HG02852 (cell line): ENCODE results near the gene KIF3B.
"Not testable (repeated sequence)": the region's sequence is repeated elsewhere in the genome, so short reads cannot be mapped to it uniquely, and the experiment has no call there.

ENCODE experiments used
- ATAC-seq: cut with Tn5 transposase; IDR thresholded peaks from one replicate; pipeline ENCODE4 v1.9.1; 2021; ENCODE audit warnings: mild to moderate bottlenecking, moderate library complexity; ENCODE audit not compliant: unreplicated experiment

Gene KIF3B

DNA sequence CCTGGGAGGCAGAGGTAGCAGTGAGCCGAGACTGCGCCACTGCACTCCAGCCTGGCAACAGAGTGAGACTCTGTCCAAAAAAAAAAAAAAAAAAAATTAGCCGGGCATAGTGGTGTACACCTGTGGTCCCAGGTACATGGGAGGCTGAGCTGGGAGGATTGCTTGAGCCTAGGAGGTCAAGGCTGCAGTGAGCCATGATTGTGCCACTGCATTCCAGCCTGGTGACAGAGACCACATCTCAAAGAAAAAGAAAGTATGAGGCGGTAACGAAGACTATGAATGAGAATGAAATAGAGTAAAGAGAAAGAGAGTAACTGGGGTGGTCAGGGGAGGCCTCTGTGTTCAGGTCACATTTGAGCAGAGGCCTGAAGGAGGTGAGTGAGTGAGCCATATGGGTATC lies 31.2 kb upstream of the KIF3B start:
- ATAC-seq = not testable (repeated sequence)

DNA sequence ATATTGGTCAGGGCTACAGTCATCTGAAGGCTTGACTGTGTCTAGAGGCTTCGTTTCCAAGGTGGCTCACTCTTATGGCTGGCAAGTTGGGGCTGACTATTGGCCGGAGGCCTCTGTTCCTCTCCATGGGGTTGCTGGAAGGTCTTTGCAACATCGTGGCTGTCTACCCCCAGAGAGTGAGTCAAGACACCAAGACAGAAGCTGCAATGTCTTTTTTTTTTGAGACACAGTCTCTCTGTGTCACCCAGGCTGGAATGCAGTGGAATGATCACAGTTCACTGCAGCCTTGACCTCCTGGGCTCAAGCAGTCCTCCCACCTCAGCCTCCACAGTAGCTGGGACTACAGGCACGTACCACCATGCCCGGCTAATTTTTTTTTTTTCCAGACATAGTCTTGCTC lies 29.4 kb upstream of the KIF3B start:
- ATAC-seq = no peak

DNA sequence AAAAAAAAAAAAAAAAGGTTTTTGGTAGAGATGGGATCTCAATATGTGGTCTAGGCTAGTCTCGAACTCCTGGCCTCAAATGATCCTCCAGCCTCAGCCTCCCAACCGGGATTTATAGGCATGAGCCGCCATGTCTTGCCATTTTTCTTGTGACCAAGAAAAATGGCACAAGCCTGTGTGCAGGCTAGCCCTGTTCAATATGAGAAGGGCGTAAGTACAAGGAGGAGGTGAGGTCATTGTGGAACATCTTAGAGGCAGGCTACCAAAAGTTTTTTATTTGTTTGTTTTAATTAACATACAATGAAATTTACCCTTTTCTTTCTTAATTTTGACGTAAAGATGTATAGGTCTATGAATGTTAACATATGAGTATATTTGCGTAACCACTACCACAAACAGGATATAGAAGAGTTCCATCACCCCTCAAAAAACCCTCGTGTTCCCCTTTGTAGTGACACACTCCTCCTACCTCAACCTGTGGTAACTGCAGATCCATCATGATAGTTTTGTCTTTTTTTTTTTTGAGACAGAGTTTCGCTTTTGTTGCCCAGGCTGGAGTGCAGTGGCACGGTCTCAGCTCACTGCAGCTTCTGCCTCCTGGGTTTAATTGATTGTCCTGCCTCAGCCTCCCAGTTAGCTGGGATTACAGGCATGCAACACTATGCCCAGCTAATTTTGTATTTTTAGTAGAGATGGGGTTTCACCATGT lies 28.3 kb upstream of the KIF3B start:
- ATAC-seq = no peak

DNA sequence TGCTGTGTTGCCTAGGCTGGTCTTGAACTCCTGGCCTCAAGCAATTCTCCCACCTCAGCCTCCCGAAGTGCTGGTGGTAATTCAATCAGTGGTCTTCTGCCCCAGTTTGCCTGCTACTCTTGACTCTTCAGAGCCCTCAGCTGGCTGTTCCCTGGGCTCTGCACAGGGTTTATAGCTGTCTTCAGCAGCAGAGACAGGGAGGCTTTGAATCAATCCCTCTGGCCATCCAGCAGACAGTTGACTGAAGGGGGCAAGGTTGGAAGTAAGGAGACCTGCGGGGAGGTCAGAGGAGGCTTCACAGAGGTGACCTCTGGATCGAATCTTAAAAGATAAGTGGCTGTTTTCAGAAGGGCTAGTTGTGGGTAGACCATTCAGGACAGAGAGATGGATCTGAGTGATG lies 26.0 kb upstream of the KIF3B start:
- ATAC-seq = no peak

DNA sequence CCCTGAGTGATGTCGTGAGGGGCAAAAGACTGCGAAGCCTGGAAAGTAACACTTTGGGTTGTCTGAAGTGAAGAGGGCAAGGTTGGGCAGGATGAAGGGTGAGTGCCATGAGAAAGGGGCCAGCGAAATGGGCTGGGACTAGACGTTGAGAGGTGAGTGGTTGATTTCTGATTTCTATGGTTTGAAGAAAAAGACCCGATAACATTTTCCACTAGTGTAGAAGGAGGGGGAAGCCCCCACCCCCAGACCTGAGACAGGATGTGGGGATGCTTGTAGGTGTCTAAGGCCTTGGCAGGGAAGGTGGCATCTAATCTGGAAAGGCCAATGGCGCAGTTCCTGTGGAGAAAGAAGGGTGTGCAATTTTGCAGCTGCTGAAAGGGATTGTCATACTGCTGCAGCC lies 25.3 kb upstream of the KIF3B start:
- ATAC-seq = no peak

DNA sequence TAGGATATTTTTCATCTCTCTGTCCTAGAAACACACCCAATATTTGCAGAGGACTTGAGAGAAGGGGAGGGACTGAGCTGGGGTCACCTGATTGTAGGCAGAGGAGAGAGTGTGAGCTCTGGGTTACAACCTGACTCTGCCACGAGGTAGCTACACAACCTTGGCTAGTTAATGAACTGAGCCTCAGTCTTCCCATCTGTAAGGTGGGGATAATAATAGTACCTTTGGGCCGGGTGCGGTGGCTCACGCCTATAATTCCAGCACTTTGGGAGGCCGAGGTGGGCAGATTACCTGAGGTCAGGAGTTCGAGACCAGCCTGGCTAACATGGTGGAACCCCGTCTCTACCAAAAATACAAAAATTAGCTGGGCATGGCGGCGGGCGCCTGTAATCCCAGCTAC lies 16.5 kb upstream of the KIF3B start:
- ATAC-seq = not testable (repeated sequence)

DNA sequence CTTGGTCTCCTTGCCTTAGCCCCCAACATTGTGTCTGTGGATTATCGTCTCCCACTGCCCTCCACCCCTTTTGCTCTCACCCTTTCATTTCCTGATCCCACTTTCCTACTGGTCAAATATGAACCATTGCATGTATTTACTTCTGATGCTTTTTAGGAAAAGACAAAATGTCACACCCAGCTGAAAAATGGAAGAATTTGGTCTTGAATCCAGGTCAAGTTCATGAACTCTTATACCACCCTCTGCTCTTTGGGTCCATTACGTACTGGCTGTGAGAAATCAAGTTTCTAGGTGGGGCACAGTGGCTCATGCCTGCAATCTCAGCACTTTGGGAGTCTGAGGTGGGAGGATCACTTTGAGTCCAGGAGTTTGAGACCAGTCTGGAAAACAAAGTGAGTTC lies 15.8 kb upstream of the KIF3B start:
- ATAC-seq = no peak

DNA sequence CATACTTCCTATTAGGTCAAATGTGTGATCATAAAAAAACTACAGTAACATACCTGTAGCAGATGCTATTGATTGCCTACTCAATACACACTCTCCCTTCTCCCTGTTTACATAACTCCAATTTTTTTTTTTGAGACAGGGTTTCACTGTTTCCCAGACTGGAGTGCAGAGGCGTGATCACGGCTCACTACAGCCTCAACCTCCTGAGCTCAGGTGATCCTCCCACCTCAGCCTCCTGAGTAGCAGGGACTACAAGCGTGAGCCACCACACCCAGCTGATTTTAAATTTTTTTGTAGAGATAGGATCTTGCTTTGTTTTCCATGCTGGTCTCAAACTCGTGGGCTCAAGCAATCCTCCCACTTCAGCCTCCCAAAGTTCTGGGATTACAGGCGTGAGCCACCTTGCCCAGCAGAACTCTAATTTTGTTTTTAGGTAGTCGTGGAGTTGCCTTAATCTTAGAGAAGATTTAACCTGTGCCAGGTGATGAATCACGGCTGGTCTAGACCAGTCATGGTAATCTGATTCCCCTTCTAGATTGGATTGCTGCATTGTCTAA lies 14.0 kb upstream of the KIF3B start:
- no peak for ATAC-seq

DNA sequence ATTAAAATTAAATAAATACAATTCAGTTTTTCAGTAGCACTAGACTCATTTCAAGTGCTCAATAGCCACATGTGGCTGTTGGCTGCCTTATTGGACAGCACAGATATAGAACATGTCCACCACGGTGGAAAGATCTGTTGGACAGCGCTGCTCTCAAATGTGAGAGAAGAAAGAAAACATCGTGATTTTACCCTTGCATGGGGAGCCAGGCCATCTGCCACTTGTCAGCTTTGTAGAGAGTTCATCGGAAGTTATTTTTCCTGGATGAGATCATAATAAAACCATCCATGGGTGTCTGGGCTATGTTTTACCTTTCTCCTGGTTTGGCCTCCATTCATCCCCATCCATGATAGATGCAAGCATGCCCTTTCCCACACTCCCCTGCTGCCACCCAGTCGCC lies 5.8 kb upstream of the KIF3B start:
- no peak for ATAC-seq

DNA sequence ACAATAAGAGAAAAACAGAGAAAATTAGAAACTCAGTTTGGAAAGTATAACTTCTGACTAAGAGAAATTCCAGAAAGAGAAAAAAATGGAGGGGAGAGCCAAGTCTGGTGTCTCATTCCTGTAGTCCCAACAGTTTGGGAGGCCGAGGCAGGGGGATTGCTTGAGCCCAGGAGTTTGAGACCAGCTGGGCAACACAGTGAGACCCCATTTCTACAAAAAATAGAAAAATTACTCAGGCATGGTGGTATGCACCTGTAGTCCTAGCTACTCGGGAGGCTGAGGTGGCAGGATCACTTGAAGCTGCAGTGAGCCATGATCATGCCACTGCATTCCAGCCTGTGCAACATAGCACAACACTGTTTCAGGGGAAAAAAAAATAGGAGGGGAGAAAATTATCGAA lies 3.1 kb upstream of the KIF3B start:
- no peak for ATAC-seq

DNA sequence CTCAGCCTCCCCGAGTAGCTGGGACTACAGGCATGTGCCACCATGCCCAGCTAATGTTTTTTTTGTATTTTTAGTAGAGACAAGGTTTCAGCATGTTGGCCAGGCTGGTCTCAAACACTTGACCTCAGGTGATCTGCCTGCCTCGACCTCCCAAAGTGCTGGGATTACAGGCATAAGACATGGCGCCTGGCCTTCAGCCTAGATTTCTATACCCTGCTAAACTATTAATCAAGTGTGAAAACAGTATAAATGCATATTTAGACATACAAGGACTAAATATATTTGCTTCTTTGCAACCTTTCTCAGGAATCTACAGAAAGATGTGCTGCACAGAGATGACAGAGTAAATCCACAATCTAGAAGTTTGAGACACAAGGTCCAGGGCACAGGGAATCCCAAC lies 2.3 kb upstream of the KIF3B start:
- not testable (repeated sequence) for ATAC-seq

DNA sequence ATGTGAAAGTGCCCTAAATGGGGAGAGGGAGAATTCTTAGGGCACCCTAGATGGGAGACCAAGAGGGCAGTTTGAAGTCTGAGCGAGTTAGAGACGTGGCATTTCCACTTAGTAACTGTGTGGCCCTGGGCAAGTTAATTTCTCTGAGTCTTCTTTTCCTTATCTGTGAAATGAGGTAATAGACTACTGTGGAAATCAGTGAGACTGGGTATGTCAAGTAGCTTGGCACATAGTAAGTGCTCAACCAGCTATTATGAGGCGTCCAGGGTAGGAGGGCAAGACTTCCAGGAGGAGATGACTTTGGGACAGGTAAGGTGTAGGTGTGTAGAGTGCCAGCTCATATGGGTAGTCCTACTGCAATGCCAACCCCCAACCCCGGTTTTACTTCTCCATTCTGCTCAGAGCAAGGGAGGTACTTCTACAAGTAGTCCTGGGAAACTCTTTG lies 770 bp downstream of the KIF3B start:
- peak; percentile 60 for ATAC-seq

DNA sequence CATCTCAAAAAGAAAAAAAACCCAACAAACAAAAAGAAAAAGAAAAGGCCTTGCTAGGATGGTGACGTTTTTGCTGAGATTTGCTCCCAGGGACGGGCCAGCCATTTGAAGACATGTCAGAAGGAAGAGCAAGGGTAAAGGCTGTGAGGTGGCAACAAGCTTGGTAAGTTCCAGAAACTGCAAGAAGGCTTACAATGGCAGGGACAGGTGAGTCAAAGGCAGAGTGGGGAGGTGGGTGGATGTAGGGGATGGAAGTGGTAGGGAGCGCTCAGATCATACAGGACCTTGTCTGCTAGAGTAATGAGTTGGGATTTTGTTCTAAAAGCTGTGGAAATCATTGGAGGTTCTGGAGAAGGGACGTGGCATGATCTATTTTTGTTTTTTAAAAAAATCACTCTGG lies 4.3 kb downstream of the KIF3B start:
- ATAC-seq = no peak

DNA sequence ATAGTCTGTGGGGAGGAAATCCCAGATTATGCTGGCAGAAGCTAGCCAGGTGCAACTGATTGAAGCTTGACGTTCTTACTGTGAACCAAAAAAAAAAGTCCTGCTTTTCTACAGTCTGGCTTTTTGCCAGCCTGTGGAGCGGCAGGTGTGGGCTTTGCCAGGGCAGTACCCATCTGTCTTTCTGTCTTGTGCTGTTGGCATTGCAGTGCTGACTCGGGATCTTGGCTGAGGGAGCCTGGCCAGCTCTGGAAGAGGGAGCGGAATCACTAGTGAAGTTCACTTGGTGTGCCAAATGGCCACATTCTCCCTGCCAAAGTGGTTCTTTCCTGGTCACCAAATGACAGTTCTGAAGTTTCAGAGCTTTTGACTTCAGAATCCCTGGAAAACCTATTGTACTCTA lies 5.0 kb downstream of the KIF3B start:
- no peak for ATAC-seq

DNA sequence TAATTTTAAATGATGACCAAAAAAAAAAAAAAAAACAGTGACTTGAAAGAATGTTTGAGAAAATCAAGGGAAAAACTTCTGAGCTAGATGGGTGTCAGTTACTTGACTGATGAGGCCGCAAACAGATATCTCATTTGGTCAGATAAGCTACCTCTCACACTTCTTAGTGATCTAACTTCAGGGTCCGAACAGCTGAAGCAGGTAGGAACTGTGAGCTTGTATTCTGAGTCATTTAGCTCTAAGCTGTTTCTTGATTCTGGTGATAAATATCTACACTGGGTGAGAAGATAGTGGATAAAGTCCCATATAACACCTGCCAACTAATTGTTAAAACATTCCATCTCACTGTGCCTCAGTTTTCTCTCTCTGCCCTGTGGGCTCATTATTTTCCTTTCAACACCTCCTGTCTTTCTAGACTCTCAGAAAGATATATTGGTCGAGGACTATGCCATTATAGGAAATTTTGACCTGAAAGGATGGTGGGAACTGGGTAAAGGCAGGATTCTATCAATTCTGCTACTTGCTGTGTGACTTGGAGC lies 7.7 kb downstream of the KIF3B start:
- ATAC-seq = peak; percentile 40

DNA sequence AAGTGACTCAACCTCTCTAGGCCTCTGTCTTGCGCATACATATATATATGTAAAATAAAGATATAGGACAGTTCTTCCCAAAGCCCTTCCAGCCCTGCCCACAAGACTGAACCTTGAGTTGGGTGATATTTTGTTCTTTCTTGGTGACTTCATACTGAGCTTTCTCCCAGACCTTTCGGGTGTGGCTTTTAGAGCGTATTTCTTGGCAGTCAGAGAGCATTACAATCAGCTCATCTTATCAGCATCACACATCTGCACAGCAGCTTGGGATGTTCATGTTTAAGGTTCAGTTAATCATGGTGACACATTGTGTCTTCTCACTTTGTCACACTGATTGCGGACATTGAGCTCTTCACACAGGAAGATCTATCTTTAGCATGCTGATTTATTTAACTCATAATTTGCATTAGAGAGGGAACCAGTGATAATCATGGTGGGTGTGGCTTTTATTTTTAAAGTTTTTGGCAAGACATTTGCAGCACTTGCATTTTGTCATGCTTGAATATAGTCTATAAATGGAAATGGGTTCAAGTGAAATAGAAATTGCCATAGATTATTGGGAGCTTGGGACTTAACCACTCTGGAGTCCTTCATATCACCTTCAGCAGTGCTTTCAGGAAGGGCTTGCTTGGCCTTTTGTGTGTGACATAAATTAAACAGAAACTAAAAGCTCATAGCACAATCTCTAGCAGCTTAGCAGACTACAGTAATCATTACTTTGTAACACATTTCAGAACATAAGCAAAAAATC lies 8.3 kb downstream of the KIF3B start:
- peak; percentile 77 for ATAC-seq

DNA sequence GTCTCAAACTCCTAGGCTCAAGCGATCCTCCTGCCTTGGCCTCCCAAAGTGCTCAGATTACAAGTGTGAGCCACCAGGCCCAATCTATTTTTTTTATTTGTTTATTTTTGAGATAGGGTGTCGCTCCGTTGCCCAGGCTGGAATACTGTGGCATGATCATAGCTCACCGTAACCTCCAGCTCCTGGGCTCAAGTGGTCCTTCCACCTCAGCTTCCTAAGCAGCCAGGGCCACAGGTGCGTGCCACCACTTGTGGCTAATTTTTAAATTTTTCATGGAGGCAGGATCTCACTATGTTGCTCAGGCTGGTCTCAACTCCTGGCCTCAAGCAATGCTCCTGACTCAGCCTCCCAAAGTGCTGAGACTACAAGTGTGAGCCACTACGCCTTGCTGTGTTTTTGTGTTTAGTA lies 9.8 kb downstream of the KIF3B start:
- ATAC-seq = no peak

DNA sequence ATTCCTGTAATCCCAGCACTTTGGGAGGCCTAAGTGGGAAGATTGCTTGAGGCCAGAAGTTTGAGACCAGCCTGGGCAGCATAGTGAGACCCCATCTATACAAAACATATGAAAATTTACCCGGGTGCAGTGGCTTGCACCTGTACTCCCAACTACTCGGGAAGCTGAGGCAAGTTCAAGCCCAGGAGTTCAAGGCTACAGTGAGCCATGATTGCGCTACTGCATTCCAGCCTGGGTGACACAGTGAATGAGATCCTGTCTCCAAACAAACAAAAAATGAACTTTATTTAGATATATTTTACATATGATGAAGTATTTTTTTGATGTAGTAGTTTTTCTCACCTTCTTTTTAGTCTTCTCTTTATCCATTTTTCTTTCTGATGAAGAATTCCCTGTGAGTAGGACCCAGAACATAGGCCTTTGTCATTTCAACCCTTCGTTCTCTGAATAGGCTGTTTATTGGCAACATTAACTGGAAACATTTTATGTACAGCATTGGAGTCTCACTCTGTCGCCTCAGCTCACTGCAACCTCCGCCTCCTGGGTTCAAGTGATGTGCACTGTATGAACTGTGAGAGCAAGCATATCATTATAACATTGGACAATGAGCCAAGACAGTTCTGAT lies 10.9 kb downstream of the KIF3B start:
- ATAC-seq = no peak

DNA sequence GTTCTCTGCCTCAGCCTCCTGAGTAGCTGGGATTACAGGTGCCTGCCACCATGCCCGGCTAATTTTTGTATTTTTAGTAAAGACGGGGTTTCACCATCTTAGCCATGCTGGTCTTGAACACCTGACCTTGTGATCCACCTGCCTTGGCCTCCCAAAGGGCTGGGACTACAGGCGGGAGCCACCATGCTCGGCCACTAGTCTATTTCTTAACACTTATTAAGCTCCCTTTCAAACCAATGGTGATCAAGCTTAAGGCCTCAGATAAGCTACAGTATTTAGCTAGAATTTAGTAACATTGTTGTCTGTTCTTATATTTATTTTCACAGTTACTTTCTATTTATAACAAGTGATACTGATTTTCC lies 11.8 kb downstream of the KIF3B start:
- not testable (repeated sequence) for ATAC-seq

DNA sequence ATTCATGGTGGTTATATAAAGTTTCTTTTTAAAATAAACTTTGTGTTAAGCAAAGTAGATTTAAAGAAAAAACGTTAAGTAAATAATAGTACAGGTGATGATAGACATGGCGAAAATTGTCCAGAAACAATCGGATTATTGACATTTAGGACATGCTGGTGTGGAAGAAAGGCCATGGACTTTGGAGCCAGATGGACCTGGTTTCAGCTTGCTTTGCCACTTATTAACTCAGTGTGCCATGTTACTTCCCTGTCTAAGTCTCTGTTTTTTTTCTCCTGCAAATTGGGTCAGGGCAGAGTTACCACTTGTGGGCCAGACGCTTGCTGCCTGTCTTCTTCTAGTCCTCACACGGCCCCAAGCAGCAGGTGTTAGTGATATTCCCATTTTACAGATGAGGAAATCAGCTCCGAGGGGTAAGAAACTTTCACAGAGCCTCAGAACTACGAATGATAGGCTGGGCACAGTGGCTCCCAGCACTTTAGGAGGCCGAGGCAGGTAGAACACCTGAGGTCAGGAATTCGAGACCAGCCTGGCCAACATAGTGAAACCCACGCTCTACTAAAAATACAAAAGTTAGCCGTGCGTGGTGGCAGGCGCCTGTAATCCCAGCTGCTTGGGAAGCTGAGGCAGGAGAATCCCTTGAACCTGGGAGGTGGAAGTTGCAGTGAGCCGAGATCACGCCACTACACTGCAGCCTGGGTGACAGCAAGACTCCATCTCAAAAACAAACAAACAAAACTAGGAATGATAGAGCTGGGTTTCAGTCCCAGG lies 12.4 kb downstream of the KIF3B start:
- ATAC-seq = no peak

DNA sequence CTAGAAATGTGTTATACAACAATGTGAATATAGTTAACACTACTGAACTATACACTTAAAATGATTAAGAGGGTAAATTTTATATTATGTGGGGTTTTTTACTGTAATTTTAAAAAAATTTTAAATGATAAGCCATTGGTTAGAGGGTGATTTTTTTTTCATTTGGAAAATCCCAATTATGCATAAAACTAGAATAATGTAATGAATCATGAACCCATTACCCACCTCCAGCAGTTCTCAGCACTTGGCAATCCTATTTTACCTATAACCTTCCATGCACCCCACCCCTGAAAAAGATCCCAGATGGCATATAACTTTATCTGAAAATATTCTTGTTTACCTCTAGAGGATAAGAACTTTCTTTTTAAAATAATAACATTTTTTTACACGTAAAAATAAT lies 13.7 kb downstream of the KIF3B start:
- ATAC-seq = no peak
